Stimulated activated CD8-positive, alpha-beta memory T cell treated with anti-CD3 and anti-CD28 coated beads, Interleukin-7, amount 100 ng/mL, for 48 hours (primary cell): Measurements from ENCODE around the gene PIGW.

Experiments
- DNase-seq, 2 donors: peaks; one replicate each; pipeline ENCODE4 v3.0.0-alpha.2; 2020; ENCODE audit warnings: low read depth in 1 of 2; ENCODE audit errors: extremely low read depth in 1 of 2

The PIGW gene

GRCh38 chr17:36545077-36545464 is 10.3 kb downstream of the PIGW start:
- peak in 1 of 2 donors; percentile 55 for DNase-seq

GRCh38 chr17:36545465-36546417 is 11.0 kb downstream of the PIGW start:
- peak; percentile 91 to 94 for DNase-seq

DNA sequence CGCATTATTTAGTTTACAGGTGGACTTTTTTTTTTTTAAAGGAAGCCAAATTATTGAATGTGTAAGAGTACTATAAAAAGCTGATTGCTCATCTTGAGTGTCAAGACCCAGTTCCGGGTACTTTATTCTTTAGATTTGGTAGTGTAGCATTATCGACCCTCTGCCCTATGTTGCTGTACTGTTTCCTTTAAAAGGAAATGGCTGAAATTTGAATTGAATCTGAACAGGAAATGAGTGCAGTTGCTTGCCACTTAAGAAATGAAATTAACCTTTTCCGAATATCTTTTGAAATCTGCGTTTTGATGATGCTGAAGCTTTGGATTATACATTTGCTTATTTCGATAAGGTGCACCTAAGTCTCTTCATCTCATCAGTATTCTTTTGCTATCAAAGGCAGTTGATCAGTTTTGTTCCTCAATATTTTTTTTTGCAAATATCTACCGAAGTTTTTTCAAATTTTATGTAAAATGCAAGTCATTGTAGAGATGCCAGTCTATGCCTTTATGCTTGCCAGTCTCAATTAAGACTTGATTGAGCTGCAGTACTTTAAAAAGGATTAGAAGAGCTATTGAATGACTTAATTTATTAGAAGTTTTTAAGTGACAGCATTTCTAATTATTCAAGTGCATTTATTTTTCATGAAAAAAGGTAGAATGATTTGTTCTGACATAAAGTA is 11.8 kb downstream of the PIGW start:
- no peak for DNase-seq

DNA sequence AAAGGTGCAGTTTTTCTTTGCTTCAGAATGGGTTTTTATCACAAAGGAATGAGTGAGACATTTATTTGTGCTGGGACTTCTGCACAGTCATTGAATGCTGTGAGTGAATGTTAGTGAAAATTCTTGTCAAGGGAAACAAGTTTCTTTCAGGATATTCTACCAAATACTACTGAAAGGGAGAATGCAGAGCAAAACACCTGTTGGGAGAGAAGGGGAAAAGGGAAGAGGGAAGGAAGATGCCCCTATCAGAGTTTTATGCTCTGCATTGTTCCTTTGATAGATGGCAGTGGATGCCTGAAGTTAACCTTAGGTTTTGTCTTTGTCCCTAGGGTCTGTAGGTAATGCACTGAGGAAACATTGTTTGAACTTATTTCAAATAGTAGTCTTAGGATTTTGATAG is 13.0 kb downstream of the PIGW start:
- no peak for DNase-seq

- no peak for DNase-seq
Observed at GRCh38 chr17:36550491-36551417, 16.0 kb downstream of the PIGW start.

DNA sequence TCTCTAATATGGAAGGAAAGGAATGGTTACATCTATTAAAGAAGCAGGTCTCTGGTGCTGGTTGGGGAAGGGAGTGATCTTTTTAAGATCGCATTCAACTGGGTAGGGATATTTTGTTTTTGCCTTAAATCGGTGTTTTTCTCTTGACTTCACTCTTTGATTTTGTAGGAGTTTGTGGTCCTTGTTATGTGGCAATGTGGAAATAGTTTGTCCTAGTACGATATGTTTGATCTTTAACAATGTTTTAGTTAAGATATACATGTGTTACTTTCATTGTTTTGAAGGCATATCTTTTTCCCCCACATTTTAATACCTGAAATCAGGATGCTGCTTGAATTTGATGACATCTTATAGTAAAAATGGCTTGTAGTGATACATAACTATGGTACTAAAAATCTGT is 18.7 kb downstream of the PIGW start:
- no peak for DNase-seq

DNA sequence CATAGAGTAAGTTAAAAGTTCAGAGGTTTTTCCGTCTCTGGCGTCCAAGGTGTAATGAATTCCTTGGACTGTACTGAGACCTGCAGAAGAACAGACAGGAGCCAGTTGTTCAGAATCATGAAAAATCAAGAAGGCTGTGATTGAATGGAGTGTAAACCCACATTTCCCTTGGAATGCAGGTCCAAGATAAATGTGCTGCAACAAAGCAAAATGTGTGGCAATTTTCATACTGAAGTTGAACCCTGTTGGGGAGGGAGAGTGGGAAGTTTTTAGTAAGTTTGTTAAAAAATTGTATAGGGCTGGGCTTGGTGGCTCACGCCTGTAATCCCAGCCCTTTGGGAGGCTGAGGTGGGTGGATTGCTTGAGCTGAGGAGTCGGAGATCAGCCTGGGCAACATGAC is 31.3 kb downstream of the PIGW start:
- DNase-seq, result no peak

DNA sequence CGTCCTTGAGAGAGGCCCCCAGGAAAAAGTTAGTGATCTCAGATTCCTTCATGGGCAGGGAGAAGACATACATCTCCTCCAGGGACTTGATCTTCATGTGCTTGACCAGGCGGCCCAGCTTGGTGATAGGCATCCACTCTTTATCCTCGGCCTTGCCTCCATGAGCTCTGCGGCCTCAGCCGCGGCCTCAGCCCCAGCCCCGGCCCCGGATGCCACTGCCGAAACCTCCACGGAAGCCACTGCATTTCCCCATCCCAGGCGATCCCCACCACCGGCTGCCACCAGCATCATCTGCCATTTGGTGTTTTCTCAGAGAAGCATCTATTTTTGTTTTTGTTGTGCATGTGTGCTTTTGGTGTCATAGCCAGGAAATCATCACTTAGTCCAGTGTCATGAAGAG is 40.2 kb downstream of the PIGW start:
- DNase-seq, result no peak

- no peak for DNase-seq
Observed at GRCh38 chr17:36576793-36577192, 42.0 kb downstream of the PIGW start.

- no peak for DNase-seq
Observed at GRCh38 chr17:36578671-36579070, 43.9 kb downstream of the PIGW start.

GRCh38 chr17:36583787-36584186 is 49.0 kb downstream of the PIGW start:
- no peak for DNase-seq

GRCh38 chr17:36586138-36586537 is 51.4 kb downstream of the PIGW start:
- no peak for DNase-seq
